ENCODE results near the gene SPRED2.
A peak's percentile ranks its signal among the peaks of the same experiment; 100 is the strongest.

SPRED2 gene, protein sequence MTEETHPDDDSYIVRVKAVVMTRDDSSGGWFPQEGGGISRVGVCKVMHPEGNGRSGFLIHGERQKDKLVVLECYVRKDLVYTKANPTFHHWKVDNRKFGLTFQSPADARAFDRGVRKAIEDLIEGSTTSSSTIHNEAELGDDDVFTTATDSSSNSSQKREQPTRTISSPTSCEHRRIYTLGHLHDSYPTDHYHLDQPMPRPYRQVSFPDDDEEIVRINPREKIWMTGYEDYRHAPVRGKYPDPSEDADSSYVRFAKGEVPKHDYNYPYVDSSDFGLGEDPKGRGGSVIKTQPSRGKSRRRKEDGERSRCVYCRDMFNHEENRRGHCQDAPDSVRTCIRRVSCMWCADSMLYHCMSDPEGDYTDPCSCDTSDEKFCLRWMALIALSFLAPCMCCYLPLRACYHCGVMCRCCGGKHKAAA

DNA sequence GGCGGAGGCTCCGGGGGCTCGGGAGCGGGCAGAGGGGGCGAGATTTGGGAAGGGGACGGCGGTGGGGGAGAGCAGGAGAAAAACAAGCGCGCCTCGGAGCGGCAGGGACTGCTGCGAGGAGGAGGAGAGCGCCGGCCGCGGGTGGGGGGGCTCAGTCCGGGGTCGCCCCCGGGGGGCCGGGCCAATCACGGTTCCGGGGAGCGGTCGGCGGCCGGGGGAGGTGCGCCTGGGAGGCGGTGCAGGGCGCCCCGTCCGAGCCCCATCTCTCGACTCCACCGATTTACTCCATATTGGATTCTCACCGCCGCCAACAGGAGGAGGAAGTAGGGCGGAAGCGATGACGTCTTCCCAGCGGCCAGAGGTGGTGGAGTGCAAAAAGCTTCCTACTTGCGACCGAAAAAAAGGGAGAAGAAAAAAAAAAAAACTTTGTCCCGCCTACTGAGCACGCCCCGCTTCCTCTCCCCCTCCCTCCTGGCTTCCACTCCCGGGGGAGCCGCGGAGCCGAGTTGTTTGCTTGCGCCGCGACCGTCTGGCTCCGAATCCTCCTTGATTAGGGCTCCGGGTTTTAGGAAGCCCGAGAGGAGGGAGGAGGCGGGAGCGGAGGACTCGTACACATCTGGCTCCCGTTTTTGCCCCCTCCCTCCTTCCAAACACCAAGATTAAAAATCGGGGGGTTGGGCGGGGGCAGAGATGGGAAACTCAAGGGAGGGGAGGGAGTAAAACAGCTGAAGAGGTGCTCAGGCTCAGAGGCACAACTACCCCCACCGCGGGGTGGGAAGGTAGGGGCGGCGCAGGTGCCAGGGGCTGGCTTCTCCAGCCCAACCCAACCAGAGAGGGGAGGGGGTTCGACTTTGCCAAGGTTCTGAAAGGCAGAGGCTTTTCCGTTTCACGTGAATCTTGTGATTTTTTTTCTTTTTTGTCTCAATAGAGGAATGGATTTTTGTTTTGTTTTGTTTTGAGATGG is at the start of gene SPRED2:
Gene SPRED2 (minus strand): TSS at position 373 of the 964 bp plus-strand sequence. CDS start 612 bp downstream, outside the sequence.
- peak; percentile 91 for DNase-seq

DNA sequence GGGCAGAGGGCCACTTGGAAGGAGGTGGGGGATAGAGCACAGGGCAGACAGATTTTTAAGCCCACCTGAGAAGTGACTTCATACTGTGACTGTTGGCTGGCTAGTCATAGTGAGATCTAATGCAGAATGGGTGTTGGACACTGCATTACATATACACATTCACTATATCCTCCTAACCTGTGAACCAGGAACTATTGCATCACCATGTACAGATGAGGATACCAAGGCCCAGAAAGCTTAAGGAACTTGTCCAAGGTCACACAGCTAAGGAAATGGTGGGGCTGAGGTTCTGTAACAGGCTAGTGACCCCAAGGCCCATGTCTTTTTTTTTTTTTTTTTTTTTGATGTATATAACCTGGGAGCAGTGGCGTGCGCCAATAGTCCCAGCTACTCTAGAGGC is 49.6 kb upstream of the SPRED2 start:
- DNase-seq, result no peak

DNA sequence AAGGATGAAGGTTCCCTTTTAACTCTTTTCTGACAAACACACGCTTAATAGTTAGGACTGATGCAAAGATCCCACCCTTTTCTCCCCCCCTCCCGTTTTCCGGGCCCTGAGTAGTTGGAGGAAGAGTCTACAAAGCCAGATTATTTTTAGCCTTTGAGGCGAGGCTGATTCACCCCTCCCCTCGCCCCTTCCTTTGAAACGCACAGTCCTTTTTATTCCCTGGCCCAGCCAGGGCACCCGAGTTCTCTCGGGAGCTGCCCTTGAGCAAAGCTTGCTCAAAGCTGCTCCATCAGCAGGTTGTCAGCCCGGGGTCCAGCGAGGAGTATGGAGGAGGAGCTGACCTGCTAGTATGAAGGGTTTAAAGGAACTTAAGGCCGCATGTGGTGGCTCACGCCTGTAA is 47.1 kb upstream of the SPRED2 start:
- DNase-seq, result no peak

DNA sequence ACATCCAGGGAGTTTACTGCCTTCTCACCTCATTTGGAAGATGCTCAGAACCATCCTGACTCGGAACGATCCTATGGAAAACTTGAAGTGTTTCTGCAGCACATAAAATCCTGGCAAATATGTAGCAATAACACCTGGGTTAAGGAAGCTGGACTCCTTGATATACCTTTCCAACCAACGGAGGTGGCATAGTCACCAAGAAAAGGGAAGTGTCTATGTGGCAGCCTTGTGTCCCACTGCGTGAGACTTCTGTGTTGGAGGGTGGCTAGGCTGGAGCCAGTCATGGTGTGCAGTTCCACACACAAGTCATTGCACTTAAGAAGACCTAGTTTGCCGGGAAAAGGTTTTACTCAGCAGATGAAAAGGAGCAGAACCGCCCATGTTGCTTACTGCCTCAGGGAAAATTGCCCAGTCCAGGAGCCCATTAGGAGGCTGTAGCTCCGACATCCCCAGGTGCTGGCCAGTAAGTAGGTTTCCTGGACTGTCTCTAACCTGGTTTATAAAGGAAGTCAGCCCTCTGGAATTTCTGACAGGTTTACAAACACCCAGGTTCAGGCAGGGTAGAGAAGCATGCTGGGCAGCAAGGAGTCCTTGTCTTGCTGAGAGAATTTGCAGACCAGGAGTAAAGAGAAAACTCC is 46.2 kb upstream of the SPRED2 start:
- no peak for DNase-seq

DNA sequence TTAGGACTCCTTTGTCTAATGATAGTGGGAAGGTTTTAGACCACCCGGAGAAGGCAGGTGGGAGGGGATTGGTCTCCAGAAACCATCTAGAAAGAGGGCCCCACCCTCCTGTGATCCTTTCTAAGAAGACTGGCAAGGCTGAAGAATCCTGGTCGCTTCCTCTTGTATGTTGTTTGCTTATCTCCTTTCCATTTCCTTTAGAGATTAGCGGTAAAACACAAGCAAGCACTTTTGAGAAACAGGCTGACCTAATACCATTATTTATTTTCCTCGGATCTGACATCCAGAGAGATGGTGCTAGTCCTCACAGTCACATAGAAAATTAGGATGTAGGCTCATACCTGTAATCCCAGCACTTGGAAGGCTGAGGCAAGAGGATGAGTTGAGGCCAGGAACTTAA is 45.2 kb upstream of the SPRED2 start:
- peak; percentile 53 for DNase-seq

DNA sequence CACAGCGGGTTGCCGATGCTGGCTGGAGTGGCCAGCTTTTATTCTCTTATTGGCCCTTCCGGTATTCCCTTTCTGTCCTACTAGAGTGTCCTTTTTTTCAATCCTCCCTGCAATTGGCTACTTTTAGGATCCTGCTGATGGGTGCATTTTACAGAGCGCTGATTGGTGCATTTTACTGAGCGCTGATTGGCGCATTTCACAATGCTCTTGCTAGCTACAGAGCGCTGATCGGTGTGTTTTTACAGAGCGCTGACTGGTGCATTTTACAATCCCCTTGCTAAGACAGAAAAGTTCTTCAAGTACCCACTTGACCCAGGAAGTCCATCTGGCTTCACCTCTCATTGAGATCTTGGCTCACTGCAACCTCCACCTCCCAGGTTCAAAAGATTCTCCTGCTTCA is 44.4 kb upstream of the SPRED2 start:
- DNase-seq, result no peak

DNA sequence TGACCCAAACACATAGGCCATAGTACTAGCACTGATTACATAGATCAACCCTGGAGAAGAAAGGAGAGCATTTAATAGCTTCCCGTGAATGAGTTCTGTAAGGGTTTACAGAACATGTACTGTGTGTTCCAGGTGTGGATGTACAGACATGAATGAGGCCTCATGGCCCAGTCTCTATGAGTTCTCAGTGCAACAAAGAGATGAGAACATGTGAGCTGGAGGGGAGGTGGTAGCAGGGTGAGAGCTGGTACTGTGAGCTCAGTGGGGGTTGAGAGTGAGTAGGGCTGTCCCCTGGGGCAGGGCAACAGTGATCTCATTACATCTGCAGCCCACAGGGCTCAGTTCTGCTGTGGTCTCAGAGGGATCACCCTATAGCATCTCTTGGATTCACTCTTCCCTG is 42.6 kb upstream of the SPRED2 start:
- no peak for DNase-seq

DNA sequence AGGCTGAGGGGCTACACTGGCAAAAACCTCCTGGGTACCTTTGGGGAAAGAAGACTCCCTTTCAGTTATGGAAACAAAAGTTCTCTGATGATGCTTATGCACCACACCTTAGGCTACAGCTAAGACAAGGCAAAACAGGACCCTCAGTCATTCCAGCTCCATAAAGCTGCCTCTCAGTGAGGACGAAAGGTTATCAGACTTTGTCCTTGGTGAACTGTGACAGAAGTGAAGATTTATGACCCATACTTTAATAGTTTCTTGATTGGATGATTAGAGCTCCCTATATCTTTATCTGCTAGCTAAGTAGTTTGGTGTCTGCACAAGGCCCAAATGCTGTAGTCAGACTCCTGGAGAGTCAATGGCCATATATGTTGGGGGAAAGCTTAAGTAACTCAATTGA is 40.6 kb upstream of the SPRED2 start:
- no peak for DNase-seq

DNA sequence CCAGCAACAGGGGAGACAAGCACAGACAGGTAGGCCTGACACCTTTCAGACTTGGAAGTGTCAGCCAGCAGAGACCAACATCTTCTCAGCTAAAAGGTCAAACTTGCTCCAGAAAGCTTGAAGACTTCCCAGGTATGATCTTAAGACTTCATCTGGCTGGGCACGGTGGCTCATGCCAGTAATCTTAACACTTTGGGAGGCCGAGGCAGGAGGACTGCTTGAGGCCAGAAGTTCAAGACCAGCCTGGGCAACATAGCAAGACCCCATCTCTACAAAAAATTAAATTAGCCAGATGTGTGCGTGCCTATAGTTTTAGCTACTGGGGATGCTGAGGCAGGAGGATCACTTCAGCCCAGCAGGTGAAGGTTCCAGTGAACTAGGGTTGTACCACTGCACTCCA is 39.0 kb upstream of the SPRED2 start:
- no peak for DNase-seq

DNA sequence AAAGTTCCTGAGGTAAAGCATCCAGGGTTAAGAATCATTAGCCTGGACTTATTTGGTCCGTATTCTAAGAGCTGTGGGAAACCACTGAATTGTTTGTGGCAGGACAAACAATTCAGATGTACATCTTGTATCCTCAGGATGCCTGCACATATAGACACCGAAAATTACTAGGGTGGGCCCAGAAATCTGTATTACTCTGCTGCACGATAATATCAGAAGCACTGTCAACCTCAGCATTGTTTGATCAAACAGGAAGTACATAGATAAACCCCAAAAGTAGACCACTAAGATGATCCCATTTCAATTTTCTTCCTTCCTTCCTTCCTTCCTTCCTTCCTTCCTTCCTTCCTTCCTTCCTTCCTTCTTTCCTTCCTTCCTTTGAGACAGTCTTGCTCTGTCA is 34.2 kb upstream of the SPRED2 start:
- DNase-seq, result no peak

DNA sequence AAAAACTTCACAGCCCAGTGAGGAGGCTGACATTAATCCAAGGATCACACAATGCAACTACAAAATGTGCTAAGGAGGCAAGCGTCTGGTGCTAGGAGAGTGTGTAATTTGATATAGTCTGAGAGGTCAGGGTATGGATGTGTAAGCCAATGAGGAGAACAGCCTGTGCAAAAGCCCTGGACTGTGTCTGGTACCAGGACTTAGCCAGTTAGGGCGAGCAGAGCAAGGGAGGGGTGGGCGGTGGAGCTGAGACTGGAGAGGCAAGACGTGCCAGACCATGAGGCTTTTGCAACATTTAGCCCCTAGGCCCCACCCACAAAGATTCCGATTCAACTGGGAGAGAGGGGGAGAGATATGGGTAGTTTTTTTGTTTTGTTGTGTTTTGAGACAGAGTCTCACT is 33.5 kb upstream of the SPRED2 start:
- no peak for DNase-seq

DNA sequence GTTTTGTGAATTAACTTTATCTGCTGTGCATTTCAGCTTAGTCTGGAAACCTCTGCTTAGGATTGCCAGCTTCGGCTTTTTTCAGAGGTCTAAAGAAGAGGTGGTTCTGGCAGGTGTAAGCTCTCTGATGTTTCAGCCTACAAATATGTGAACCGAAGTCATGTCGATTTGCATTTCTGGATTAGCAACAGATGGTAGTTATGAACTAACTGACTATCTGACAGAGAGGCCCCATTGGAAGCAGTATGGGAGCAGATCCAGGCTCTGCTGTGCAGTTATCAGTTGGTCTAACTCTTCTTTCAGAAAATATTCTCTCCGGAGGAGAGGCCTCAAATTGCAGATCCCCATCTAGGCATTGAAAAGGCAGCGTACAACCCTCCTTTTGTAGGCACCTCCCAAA is 32.7 kb upstream of the SPRED2 start:
- DNase-seq, result no peak

DNA sequence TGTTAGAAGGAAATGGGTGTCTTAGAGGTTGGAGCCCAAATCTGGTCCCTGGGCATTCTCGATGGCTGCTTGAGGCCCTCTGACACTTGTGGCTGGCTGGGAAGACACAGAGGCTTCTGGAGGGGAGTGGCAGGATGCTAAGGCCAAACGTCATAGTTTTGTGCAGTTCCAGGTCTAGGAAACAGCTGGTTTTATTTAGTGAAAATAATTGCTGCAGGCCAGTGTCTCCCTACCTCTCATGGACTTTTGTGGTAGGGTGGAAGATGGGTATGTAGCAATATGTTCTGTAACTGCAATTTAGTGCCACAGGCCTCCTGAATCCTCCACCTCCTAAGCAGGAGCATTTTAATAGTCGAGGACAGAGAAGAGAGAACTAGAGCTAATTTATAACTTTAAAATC is 32.2 kb upstream of the SPRED2 start:
- no peak for DNase-seq

DNA sequence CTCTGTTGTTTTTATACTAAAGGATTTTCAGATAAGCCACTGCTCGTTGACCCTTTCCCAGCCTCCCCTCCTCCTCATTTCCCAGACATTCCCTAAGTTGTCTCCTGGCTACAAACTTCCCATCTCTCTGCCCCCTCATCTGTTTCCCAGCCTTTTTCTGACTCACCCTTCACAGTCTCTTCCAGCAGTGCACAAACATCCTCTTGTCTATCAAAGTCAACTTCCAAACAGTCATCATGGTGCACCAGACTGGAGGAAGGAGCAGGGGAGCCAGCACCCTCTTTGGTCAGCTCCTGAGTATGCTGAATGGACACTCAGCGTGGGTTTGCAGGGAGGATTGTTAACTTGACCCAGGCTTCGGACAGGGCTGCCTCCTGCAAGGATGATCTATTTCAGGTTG is 26.6 kb upstream of the SPRED2 start:
- peak; percentile 74 for DNase-seq

DNA sequence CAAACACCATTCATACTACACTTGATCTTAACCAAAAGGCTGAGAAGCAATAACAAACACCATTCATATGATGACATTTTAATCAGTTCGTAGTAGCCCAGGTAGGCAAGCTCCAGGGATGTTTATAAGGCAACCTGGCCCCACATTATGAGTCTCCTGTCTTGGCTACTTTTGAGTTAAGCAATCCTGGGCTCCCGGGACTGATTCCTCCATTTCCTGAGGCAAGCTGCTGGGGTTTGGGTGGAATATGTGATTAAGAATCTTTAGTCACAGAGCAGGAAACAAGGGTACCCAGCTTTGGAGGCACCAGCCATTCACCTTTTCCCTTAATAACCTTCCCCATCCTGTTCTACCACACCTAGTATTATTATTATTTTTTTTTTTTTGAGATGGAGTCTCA is 24.5 kb upstream of the SPRED2 start:
- peak; percentile 68 for DNase-seq

DNA sequence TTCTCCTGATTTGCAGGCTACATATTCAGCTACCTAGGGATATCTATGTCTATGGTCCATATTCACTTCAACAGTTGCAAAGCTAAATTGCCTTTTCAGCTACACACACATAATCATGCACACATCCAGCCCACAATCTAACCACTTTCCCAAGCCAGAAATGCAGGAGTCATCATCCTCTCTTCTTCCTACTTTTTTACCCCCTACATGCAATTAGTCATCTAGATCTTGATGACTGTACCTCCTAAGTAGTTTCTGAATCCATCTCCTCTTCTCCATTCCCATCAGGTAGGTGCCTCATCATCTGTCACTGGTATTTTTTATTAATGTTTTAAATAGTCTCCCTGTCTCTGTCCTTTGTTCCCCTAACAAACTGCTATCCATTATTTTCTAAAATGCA is 23.7 kb upstream of the SPRED2 start:
- DNase-seq, result peak; percentile 87

DNA sequence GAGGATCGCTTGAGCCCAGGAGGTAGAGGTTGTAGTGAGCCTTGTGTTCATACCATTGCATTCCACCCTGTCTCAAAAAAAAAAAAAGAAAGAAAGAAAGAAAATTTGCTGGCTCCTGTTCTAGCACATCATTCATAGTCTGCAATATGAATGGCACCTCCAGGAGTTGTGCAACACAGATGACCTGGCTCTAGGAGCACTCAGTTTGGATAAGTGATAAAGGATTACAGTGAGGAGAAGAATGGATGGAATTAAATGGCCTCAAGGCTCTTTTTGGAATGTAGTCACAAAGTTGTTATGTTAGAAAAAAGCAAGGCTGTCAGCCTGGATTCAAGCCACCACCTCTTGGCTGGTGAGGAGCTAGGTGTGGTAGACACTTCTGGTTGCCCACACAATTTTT is 21.5 kb upstream of the SPRED2 start:
- DNase-seq, result peak; percentile 91

DNA sequence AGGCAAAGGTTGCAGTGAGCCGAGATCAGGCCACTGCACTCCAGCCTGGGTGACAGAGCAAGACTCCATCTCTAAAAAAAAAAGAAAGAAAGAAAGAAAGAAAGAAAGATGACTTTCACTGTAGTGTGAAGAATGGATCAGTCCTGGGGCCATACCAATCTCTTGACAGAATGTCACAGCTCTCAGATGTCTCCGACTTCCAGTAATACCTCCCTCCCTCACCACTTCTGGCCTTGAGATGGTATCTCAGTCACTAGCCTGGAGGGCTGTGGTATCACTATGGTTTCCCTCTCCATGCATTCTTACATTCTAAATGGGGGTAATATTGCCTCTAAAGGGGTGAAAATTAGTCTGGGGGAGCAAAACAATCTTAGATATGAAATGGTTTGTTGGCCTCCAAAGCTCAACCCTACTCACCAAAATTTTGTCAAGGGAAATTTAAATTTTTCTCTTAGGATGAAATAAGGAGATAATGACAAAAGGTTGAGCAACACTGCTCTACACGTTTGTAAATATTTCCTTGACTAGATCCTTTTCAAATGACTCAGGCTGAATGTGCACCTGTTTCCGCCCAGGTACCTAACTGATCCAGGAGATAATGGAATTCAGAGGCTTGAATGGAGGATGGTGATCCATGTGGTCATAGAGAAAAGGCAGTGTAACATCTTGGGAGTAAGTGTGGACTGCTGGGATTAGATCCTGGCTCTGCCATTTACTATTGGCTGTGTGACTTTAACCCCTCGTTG is 19.9 kb upstream of the SPRED2 start:
- no peak for DNase-seq

DNA sequence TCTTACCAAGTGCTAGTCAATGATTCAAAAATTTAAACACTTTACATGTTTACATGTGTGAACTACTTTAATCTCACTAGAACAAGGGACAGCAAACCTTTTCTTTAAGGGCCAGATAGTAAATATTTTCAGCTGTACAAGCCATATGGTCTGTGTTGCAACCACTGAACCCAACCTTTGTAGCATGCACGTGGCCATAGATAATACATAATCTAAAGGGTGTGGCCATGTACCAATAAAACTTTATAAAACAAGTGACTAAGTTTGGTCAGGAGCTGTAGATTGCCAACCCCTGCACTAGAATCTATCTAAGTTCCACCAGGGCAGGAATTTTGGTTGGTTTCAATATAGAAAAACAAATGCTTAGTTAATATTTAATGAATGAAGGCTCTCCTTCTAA is 18.4 kb upstream of the SPRED2 start:
- no peak for DNase-seq

DNA sequence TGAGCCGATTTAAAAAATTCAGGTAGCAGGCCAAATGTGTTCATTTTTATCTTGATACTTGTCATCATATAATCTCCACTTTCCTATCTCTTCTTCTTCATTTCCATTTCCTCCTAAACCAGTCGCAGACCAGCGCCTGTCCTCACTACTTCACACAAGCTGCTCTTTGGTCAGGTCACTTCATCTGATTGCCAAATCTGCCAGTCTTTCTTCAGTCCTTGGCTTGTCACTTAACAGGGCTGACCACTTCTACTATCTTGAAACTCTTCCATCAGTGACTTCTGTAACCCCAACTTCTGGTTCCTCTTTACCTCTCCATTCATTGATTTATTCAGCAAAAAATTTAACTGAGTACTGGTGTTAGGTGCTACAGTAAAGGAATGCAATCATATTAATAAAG is 18.0 kb upstream of the SPRED2 start:
- DNase-seq, result no peak

DNA sequence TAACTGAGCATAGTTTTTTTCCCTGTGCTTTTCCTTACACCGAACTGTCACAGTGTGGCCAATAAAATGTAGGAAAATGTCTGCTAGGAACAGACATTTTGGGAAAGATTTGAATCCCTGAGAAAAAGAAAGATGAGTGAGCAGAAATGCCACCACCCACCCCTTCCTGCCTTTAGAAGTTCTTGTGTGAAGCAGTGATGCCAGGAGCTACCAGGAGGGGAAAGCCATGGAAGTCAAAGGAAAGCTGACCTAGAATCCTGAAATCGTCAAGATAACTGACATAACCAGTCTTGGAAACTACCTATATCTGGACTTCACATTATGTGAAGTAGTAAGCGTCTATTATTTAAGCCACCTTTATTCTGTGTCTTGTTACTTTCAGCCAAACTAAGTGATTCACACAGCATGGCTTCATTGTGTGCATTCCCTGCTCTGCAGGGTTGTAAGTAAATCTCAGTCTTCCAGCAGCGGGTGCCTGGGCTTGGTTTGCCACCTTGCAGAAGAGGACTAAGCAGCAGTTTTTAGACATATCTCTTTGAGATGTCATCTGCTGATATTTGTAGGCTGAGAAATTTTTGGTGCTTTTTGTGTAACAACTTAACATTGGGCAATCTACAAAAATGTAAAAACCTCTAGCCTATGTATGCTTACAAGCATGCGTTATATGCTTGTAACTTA is 11.2 kb upstream of the SPRED2 start:
- no peak for DNase-seq

DNA sequence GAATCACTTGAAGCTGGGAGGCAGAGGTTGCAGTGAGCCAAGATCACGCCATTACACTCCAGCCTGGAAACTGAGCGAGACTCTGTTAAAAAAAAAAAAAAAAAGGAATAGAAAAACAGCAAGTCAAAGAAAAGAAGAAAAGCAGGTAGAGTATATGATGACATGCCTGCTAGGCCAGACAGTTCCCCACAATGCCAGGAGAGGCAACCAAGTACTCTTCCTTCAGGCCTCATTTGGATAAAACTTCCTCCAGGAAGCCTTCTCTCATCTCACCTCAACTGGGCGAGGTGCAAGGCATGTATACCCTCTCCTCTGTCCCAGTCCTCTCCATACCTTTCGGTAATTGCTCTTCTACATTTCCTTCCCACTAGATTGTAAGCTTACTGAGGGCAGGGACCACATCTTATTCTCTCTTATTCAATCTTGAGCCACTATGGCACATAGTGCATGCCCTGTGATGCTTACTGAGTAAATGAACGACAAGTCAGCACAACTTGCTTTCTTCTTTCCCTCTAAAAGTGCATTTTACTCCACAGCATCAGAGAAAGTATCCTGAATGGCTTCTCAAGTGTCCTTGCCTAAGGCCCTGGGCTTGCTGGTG is 10.1 kb upstream of the SPRED2 start:
- DNase-seq, result no peak
